Left lung (tissue), 10 donors: Measurements from ENCODE around the gene CDK19. TPM values are rescaled to one million over a fixed set of nuclear protein-coding genes. Genes with fewer than 3 reads are reported as not detected.

ENCODE experiments used
- ATAC-seq: fragments of 200-7000 bp; cut with Tn5 transposase; one replicate; pipeline ENCODE4 v1.9.1; 2020; ENCODE audit warnings: moderate library complexity
- DNase-seq, 4 donors: peaks; one replicate each; pipeline ENCODE4 v3.0.0-alpha.2; 2013 to 2020
- H3K27ac ChIP-seq, 2 donors: fragments of 200-600 bp; sonication (generic) in 1 of 2; one replicate each; pipeline versions ENCODE4 v1.5.0 to v1.8.0; 2020 to 2021
- H3K27me3 ChIP-seq, 2 donors: fragments of 200-600 bp; sonication (generic) in 1 of 2; one replicate each; pipeline versions ENCODE4 v1.5.0 to v1.8.0; 2020 to 2021
- H3K36me3 ChIP-seq, 2 donors: fragments of 200-600 bp; sonication (generic) in 1 of 2; one replicate each; pipeline versions ENCODE4 v1.5.0 to v1.8.0; 2020 to 2021
- H3K4me1 ChIP-seq, 2 donors: fragments of 200-600 bp; one replicate each; pipeline ENCODE4 v1.8.0; 2021
- H3K4me3 ChIP-seq, 2 donors: fragments of 200-600 bp; sonication (generic) in 1 of 2; one replicate each; pipeline versions ENCODE4 v1.5.0 to v1.8.0; 2020 to 2021; ENCODE audit warnings: mild to moderate bottlenecking in 1 of 2
- H3K9me3 ChIP-seq, 2 donors: fragments of 200-600 bp; sonication (generic) in 1 of 2; one replicate each; pipeline versions ENCODE4 v1.5.0 to v1.8.0; 2020 to 2021
- intact Hi-C, 2 donors: fragments of 100-400 bp; cut with DNase I; formaldehyde crosslinking; loops; one replicate each; pipeline versions ENCODE4 v1.11.2 to v1.14.2; 2022
- polyA plus RNA-seq, 6 donors: library from polyadenylated mRNA; unstranded; fragments of 120-200 nt; gene quantifications; one replicate each; pipeline ENCODE4 v1.2.1, GENCODE V29; 2013; ENCODE audit not compliant: insufficient read length in 6 of 6
- total RNA-seq, 2 donors: library from RNA; stranded (reverse); fragmentation: NEBNext Ultra II Directional; extraction: Animal tissue kit (Norgen Biotek cat#: 25700); gene quantifications; one replicate each; pipeline ENCODE4 v1.2.1, GENCODE V29; 2021
- TF ChIP-seq, protein P1 (sequence below), 2 donors: fragments of 200-600 bp; sonication (generic) in 1 of 2; IDR thresholded peaks; one replicate each; pipeline versions ENCODE4 v1.5.0 to v1.8.0; 2021; ENCODE audit warnings: antibody characterized with exemption in 2 of 2
- donor health status: DM: no; HTN: yes; CAD: no.
- donor health status: DM: no; HTN: no; CAD: no.

The CDK19 gene
- total and polyA plus RNA-seq, 8 donors = 18.4 to 46.1 (median 36.2) TPM

DNA sequence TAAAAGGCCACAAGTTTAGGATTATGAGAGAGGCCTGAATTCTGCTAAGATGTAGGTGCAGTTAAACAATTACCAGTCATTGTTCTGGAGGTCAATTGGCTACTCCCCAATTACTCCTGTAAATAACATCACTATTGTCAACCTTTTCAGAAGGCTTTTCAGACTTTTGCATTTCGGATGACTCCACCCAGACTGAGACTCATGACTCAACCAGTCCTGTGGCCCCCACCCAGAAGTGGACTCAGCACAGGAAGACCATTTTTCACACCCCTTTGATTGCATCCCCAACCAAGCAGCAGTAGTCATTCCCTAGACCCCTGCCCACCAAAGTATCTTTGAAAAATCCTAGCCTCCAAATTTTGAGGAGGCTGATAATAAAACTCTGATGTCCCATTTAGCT is 199.5 kb downstream of the CDK19 start:
- TF ChIP-seq, protein P1, sequence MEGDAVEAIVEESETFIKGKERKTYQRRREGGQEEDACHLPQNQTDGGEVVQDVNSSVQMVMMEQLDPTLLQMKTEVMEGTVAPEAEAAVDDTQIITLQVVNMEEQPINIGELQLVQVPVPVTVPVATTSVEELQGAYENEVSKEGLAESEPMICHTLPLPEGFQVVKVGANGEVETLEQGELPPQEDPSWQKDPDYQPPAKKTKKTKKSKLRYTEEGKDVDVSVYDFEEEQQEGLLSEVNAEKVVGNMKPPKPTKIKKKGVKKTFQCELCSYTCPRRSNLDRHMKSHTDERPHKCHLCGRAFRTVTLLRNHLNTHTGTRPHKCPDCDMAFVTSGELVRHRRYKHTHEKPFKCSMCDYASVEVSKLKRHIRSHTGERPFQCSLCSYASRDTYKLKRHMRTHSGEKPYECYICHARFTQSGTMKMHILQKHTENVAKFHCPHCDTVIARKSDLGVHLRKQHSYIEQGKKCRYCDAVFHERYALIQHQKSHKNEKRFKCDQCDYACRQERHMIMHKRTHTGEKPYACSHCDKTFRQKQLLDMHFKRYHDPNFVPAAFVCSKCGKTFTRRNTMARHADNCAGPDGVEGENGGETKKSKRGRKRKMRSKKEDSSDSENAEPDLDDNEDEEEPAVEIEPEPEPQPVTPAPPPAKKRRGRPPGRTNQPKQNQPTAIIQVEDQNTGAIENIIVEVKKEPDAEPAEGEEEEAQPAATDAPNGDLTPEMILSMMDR (IDR thresholded peaks at IDR 0.05) = no peak
- DNase-seq (no peak), ATAC-seq (no peak)
- Histone ChIP-seq H3K36me3 (peaks cover 0 to 20% of the 10 kb centered on the region in 2 donors), H3K4me1 (peaks cover 0 to 19% of the 10 kb centered on the region in 2 donors), H3K9me3 (no peaks in the 10 kb centered on the region), H3K27ac (no peak overlapping the region), H3K27me3 (no peaks in the 10 kb centered on the region), H3K4me3 (no peak overlapping the region)
- intact Hi-C loops = no loop called here

DNA sequence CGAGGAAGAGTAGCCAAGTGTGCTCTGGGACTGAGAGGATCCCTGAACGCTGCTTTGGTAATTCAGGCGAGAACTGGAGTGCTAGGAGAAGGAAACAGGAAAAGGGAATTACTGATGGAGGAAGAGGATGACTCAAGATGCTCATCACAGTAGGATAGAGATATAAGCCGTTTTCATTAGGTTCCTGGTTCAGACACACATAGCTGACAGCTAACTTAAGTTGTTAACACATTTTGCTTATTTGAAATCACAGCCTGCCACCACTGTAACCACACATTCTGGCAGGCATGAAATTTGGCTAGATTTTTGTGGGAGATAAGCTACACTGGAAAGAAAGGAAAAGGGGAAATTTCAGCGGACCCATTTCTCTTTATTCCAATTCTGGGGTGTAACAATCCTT is 200.7 kb downstream of the CDK19 start:
- Histone ChIP-seq H3K27ac (no peak overlapping the region), H3K4me1 (peaks cover 0 to 19% of the 10 kb centered on the region in 2 donors), H3K36me3 (peaks cover 0 to 18% of the 10 kb centered on the region in 2 donors), H3K27me3 (no peaks in the 10 kb centered on the region), H3K4me3 (no peak overlapping the region), H3K9me3 (no peaks in the 10 kb centered on the region)
- no peak for DNase-seq
- TF ChIP-seq, protein P1 (IDR thresholded peaks at IDR 0.05) = no peak
- intact Hi-C loops = no loop called here
- ATAC-seq = no peak

DNA sequence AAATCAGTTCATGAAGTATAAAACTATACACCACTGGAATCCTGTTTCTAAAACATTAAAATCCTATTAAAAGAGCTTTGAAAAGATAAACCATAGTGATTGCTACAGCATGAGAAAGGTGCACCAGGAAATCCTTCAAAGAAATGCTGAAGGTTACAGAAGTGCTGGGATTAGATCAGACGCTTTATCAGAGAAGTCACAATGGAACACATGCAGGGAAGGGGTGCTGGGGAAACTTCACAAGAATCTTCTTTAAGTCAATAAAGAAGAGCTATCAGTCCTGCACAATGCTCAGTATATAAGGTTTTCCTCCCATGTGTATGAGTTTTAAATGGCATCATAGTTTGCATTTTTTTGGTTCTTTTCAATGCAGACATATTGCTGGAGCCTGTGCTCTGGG is 201.2 kb downstream of the CDK19 start:
- no peaks in the 10 kb centered on the region for H3K9me3 ChIP-seq
- H3K27me3 ChIP-seq = no peaks in the 10 kb centered on the region
- TF ChIP-seq, protein P1 (IDR thresholded peaks at IDR 0.05) = no peak
- H3K36me3 ChIP-seq = peaks cover 0 to 14% of the 10 kb centered on the region in 2 donors
- H3K4me3 ChIP-seq = no peak overlapping the region
- H3K4me1 ChIP-seq = peaks cover 0 to 19% of the 10 kb centered on the region in 2 donors
- intact Hi-C loops = no loop called here
- ATAC-seq (no peak), DNase-seq (no peak)
- no peak overlapping the region for H3K27ac ChIP-seq

DNA sequence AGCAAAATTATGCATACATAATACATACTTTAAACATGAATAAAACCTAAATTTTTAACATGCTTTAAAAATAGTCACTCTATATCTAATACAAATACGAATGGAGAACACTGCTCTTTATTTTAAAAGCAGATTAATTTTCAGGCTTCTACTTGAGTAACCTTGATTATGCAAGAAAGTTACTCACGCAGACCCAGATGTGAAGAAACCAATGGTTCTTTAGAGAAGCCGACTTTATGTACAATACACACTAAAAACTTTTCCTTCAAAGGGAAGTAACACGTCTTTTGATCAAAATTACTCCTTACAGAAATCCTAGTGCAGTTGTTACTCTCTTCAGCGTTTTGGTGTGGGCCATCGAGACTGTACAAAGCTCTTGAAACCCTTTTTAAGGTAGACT is 201.9 kb downstream of the CDK19 start:
- H3K4me3 ChIP-seq = no peak overlapping the region
- peaks cover 0 to 11% of the 10 kb centered on the region in 2 donors for H3K36me3 ChIP-seq
- peaks cover 0 to 19% of the 10 kb centered on the region in 2 donors for H3K4me1 ChIP-seq
- peak overlapping the region in 1 of 2 donors; percentile 50 for H3K27ac ChIP-seq
- intact Hi-C loops = no loop called here
- H3K27me3 ChIP-seq = no peaks in the 10 kb centered on the region
- ATAC-seq (no peak), DNase-seq (no peak)
- TF ChIP-seq, protein P1 (IDR thresholded peaks at IDR 0.05) = no peak
- no peaks in the 10 kb centered on the region for H3K9me3 ChIP-seq

DNA sequence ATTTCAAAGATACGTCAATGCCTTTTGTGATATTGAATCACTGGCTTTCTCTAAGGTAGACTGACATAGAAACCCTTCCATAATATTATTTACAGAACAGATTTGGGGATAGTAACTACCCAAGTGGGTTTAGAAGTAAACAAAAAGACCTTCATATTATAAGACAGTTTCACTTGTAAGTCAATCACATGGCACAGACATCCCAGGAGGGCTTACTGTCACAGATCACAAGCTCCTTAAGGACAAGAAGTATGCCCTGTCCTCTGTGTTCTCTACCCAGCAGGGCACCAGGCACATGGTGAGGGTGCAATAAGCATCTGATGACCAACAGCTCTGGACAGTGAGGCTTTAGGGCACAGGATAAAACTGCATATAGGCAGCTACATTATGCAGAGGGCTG is 203.0 kb downstream of the CDK19 start:
- no peak for DNase-seq
- no peak for ATAC-seq
- Histone ChIP-seq H3K4me1 (peaks cover 0 to 19% of the 10 kb centered on the region in 2 donors), H3K9me3 (no peaks in the 10 kb centered on the region), H3K36me3 (peaks cover 0 to 8% of the 10 kb centered on the region in 2 donors), H3K27ac (no peak overlapping the region), H3K27me3 (no peaks in the 10 kb centered on the region), H3K4me3 (no peak overlapping the region)
- intact Hi-C loops = no loop called here
- TF ChIP-seq, protein P1 (IDR thresholded peaks at IDR 0.05) = no peak
